CD14-positive monocyte (primary cell): ENCODE measurements around the gene HYDIN. TPM values are rescaled to one million over a fixed set of nuclear protein-coding genes. Genes with fewer than 3 reads are reported as not detected.
"Not testable (repeated sequence)": the region's sequence is repeated elsewhere in the genome, so short reads cannot be mapped to it uniquely, and the experiment has no call there.

Source experiments
- DNase-seq, 3 donors: peaks; one replicate each; pipeline ENCODE4 v3.0.0-alpha.2; 2011 to 2022
- H2AFZ ChIP-seq: 2 replicates; pipeline ENCODE4 v1.6.0; 2012; ENCODE audit warnings: mild to moderate bottlenecking, low read depth, low read length, inconsistent platforms; ENCODE audit not compliant: insufficient read depth, poor library complexity, severe bottlenecking
- H3K27ac ChIP-seq, 2 donors: 1 replicate in 1 of 2; 2 replicates in 1 of 2; pipeline ENCODE4 v1.5.1; 2012 to 2013; ENCODE audit warnings: low read length in 2 of 2, control low read depth in 1 of 2, inconsistent platforms in 1 of 2, low read depth in 1 of 2, mild to moderate bottlenecking in 1 of 2
- H3K27me3 ChIP-seq, 2 donors: one replicate each; pipeline versions ENCODE4 v1.6.0 to v1.6.1; 2011 to 2013; ENCODE audit warnings: low read length in 2 of 2; ENCODE audit not compliant: control insufficient read depth in 2 of 2, insufficient read depth in 2 of 2
- H3K36me3 ChIP-seq, 2 donors: replicated peaks in 1 of 2; 1 replicate in 1 of 2; 2 replicates in 1 of 2; pipeline versions ENCODE4 v1.5.1 to v1.6.1; 2012 to 2013; ENCODE audit warnings: low read length in 2 of 2, control low read depth in 1 of 2, inconsistent platforms in 1 of 2, mild to moderate bottlenecking in 1 of 2; ENCODE audit not compliant: insufficient read depth in 2 of 2, control insufficient read depth in 1 of 2
- H3K4me1 ChIP-seq, 2 donors: 1 replicate in 1 of 2; 2 replicates in 1 of 2; pipeline versions ENCODE4 v1.5.1 to v1.6.1; 2012 to 2013; ENCODE audit warnings: low read length in 2 of 2, control low read depth in 1 of 2, inconsistent platforms in 1 of 2, mild to moderate bottlenecking in 1 of 2, moderate library complexity in 1 of 2; ENCODE audit not compliant: insufficient read depth in 2 of 2, control insufficient read depth in 1 of 2
- H3K4me2 ChIP-seq: replicated peaks from 2 replicates; pipeline ENCODE3; 2012; ENCODE audit warnings: low read length, moderate library complexity, mild to moderate bottlenecking; ENCODE audit not compliant: poor library complexity, severe bottlenecking; ENCODE audit errors: extremely low read depth
- H3K4me3 ChIP-seq, 3 experiments: fragments of 200-600 bp in 1 of 3; sonication (generic) in 1 of 3; replicated peaks in 1 of 3; 1 replicate in 2 of 3; 2 replicates in 1 of 3; pipeline ENCODE4 v1.5.1; 2011 to 2013; ENCODE audit warnings: low read length in 3 of 3, mild to moderate bottlenecking in 3 of 3, control low read depth in 2 of 3, low read depth in 2 of 3, inconsistent platforms in 1 of 3, moderate library complexity in 1 of 3
- H3K79me2 ChIP-seq: 2 replicates; pipeline ENCODE4 v1.6.0; 2012; ENCODE audit warnings: mild to moderate bottlenecking, control low read depth, inconsistent platforms, low read length, moderate library complexity; ENCODE audit not compliant: insufficient read depth
- H3K9ac ChIP-seq: 2 replicates; pipeline ENCODE4 v1.6.0; 2017; ENCODE audit warnings: low read length, mild to moderate bottlenecking; ENCODE audit not compliant: insufficient read depth, poor library complexity, severe bottlenecking
- H3K9me3 ChIP-seq, 2 donors: replicated peaks in 1 of 2; 1 replicate in 1 of 2; 2 replicates in 1 of 2; pipeline versions ENCODE4 v1.5.1 to v1.6.1; 2012 to 2013; ENCODE audit warnings: low read length in 2 of 2, control low read depth in 1 of 2; ENCODE audit not compliant: control insufficient read depth in 1 of 2, insufficient read depth in 1 of 2
- H4K20me1 ChIP-seq: 2 replicates; pipeline ENCODE4 v1.6.0; 2012; ENCODE audit warnings: mild to moderate bottlenecking, low read length, control low read depth, moderate library complexity; ENCODE audit not compliant: insufficient read depth
- H3K27ac Mint-ChIP-seq, 7 donors: one replicate each; pipeline ENCODE4 v1.8.0; 2020; ENCODE audit warnings: mild to moderate bottlenecking in 7 of 7, mixed read lengths in 7 of 7, moderate library complexity in 6 of 7, inconsistent platforms in 2 of 7
- H3K27me3 Mint-ChIP-seq, 3 donors: one replicate each; pipeline ENCODE4 v1.8.0; 2021 to 2022; ENCODE audit warnings: low read depth in 3 of 3, mild to moderate bottlenecking in 3 of 3, mixed read lengths in 3 of 3, moderate library complexity in 3 of 3, inconsistent platforms in 1 of 3
- H3K36me3 Mint-ChIP-seq, 2 donors: one replicate each; pipeline ENCODE4 v1.8.0; 2020; ENCODE audit warnings: mixed read lengths in 2 of 2, inconsistent platforms in 1 of 2, mild to moderate bottlenecking in 1 of 2
- H3K4me1 Mint-ChIP-seq: one replicate; pipeline ENCODE4 v1.8.0; 2020; ENCODE audit warnings: mild to moderate bottlenecking, mixed read lengths
- H3K4me3 Mint-ChIP-seq, 2 donors: one replicate each; pipeline ENCODE4 v1.8.0; 2020; ENCODE audit warnings: mild to moderate bottlenecking in 2 of 2, mixed read lengths in 2 of 2, moderate library complexity in 1 of 2
- H3K9me3 Mint-ChIP-seq, 7 donors: one replicate each; pipeline ENCODE4 v1.8.0; 2020 to 2022; ENCODE audit warnings: mixed read lengths in 7 of 7, mild to moderate bottlenecking in 6 of 7, moderate library complexity in 6 of 7, inconsistent platforms in 2 of 7
- WGBS: methylation state at CpG from one replicate; pipeline ENCODE4 v1.1.5; 2013; ENCODE audit warnings: missing lambda C conversion rate; ENCODE audit not compliant: insufficient coverage; 5-methylcytosine and 5-hydroxymethylcytosine counted together
- intact Hi-C, 2 donors: fragments of 100-400 bp; cut with micrococcal nuclease; formaldehyde crosslinking; loops; one replicate each; pipeline versions ENCODE4 v1.15.0 to v1.15.1; 2023
- polyA plus RNA-seq, 3 donors: library from polyadenylated mRNA; depleted of rRNA in 1 of 3; unstranded in 2 of 3; stranded (reverse) in 1 of 3; fragments of 300-500 nt in 2 of 3; fragments of >200 nt in 1 of 3; fragmentation: Illumina TruSeq in 2 of 3; gene quantifications; 1 replicate in 2 of 3; 2 replicates in 1 of 3; pipeline ENCODE4 v1.2.3, GENCODE V29; 2012 to 2021

The HYDIN gene
- polyA plus RNA-seq, 3 donors, result not detected

GRCh38 chr16:70861996-70862395 lies 368.5 kb downstream of the HYDIN start:
- H3K27me3 Mint-ChIP-seq, H3K9me3 Mint-ChIP-seq, H3K36me3 Mint-ChIP-seq, H3K4me3 ChIP-seq, H3K4me3 Mint-ChIP-seq, H2AFZ ChIP-seq, H3K4me1 Mint-ChIP-seq, H3K36me3 ChIP-seq, H3K9ac ChIP-seq, H3K27ac Mint-ChIP-seq, intact Hi-C loops, H3K27ac ChIP-seq, H4K20me1 ChIP-seq, H3K27me3 ChIP-seq, H3K9me3 ChIP-seq, H3K79me2 ChIP-seq, DNase-seq, H3K4me1 ChIP-seq, H3K4me2 ChIP-seq: not testable (repeated sequence)
- WGBS, result 54% methylated on average over 6 of the region's 9 CpGs

- H3K4me2 ChIP-seq, H3K36me3 Mint-ChIP-seq, H3K27me3 ChIP-seq, H3K36me3 ChIP-seq, H3K27ac Mint-ChIP-seq, H3K9ac ChIP-seq, H3K27me3 Mint-ChIP-seq, H3K9me3 Mint-ChIP-seq, H3K27ac ChIP-seq, H3K4me1 Mint-ChIP-seq, H3K79me2 ChIP-seq, H3K9me3 ChIP-seq, H3K4me3 ChIP-seq, H4K20me1 ChIP-seq, H3K4me1 ChIP-seq, intact Hi-C loops, H3K4me3 Mint-ChIP-seq, H2AFZ ChIP-seq, DNase-seq: not testable (repeated sequence)
- no CpG with 5 or more reads among the region's 4 CpGs for WGBS
Measured at GRCh38 chr16:70851299-70851698, 379.2 kb downstream of the HYDIN start.

- H3K36me3 ChIP-seq, H3K27ac Mint-ChIP-seq, H2AFZ ChIP-seq, H3K9me3 Mint-ChIP-seq, H3K27me3 ChIP-seq, H4K20me1 ChIP-seq, H3K4me2 ChIP-seq, H3K27ac ChIP-seq, DNase-seq, H3K9ac ChIP-seq, H3K27me3 Mint-ChIP-seq, H3K4me3 Mint-ChIP-seq, H3K79me2 ChIP-seq, H3K4me3 ChIP-seq, H3K36me3 Mint-ChIP-seq, H3K9me3 ChIP-seq, intact Hi-C loops, H3K4me1 Mint-ChIP-seq, H3K4me1 ChIP-seq: not testable (repeated sequence)
- WGBS, result no CpG with 5 or more reads among the region's 4 CpGs
Measured at GRCh38 chr16:70823498-70824118, 406.9 kb downstream of the HYDIN start.

GRCh38 chr16:70822734-70823133 lies 407.8 kb downstream of the HYDIN start:
- H3K9ac ChIP-seq, H3K79me2 ChIP-seq, H3K4me3 Mint-ChIP-seq, H3K9me3 Mint-ChIP-seq, H3K27me3 ChIP-seq, H3K36me3 ChIP-seq, H3K4me3 ChIP-seq, H3K27ac ChIP-seq, intact Hi-C loops, H3K4me1 ChIP-seq, H3K4me1 Mint-ChIP-seq, H3K4me2 ChIP-seq, H3K9me3 ChIP-seq, H3K27ac Mint-ChIP-seq, DNase-seq, H4K20me1 ChIP-seq, H2AFZ ChIP-seq, H3K27me3 Mint-ChIP-seq, H3K36me3 Mint-ChIP-seq: not testable (repeated sequence)
- WGBS, result no CpG with 5 or more reads among the region's 2 CpGs
